ENCODE data around the gene ING1. TPM values are rescaled to one million over a fixed set of nuclear protein-coding genes. Genes with fewer than 3 reads are reported as not detected.

The ING1 gene
- total and polyA plus RNA-seq, 2 of the 4 experiments (the other 2 are of a cell fraction), result 9.1 to 13.5 TPM

- peaks cover 13% of the 10 kb centered on the region for H3K4me1 ChIP-seq (ENCODE audit: control insufficient read depth, insufficient read depth, low read length)
- DNase-seq, result no peak
- no peak overlapping the region for H2BK15ac ChIP-seq (ENCODE audit: low read depth, low read length)
- H4K8ac ChIP-seq (ENCODE audit: low read depth in 2 of 2, low read length in 2 of 2), result no peak overlapping the region
- no peak overlapping the region for H2BK20ac ChIP-seq (ENCODE audit: low read depth, low read length)
- no peak overlapping the region for H2AK5ac ChIP-seq (ENCODE audit: low read depth, low read length)
- TF ChIP-seq RFX5 (IDR thresholded peaks at IDR 0.05; ENCODE audit: low read depth, low read length) (no peak), CTCF (conservative IDR thresholded peaks at IDR 0.05; ENCODE audit: low read depth, low read length) (no peak), FOS (IDR thresholded peaks at IDR 0.05; ENCODE audit: low read depth, low read length) (no peak), CEBPB (IDR thresholded peaks at IDR 0.05; ENCODE audit: low read depth, low read length) (no peak), CHD1 (IDR thresholded peaks at IDR 0.05; ENCODE audit: low read depth, low read length) (no peak), USF2 (IDR thresholded peaks at IDR 0.05; ENCODE audit: low read depth, low read length) (no peak), POLR2A (IDR thresholded peaks at IDR 0.05; ENCODE audit: low read depth, low read length) (no peak), RAD21 (IDR thresholded peaks at IDR 0.05; ENCODE audit: low read length) (no peak)
- H2BK120ac ChIP-seq (ENCODE audit: low read depth, low read length), result no peak overlapping the region
- peaks cover 13% of the 10 kb centered on the region for H4K20me1 ChIP-seq (ENCODE audit: insufficient read depth, low read length)
- H4K91ac ChIP-seq (ENCODE audit: insufficient read depth, low read depth, low read length), result no peak overlapping the region
- H3K23ac ChIP-seq (ENCODE audit: low read depth, low read length), result no peak overlapping the region
- 100% methylated on average over 1 of the region's 15 CpGs; no CpG with 5 or more reads in 1 of the 2 experiments for WGBS, 2 experiments (ENCODE audit: extremely low coverage in 2 of 2, insufficient read length in 1 of 2)
- CTCF ChIA-PET, result no interaction called here
- peaks cover 10% of the 10 kb centered on the region for H3K9me1 ChIP-seq (ENCODE audit: insufficient read depth, low read length)
- no peak overlapping the region for H4K5ac ChIP-seq (ENCODE audit: low read depth, low read length)
- no peak overlapping the region for H3K18ac ChIP-seq (ENCODE audit: low read depth, low read length)
- no peak overlapping the region for H3K27ac ChIP-seq (ENCODE audit: insufficient read depth, low read length)
- H3K4ac ChIP-seq (ENCODE audit: low read depth, low read length), result no peak overlapping the region
- H3K14ac ChIP-seq (replicated peaks; ENCODE audit: low read depth, low read length), result no peak overlapping the region
- in situ Hi-C loops (cut with MboI; ENCODE audit: low sequenced_read_pairs) (no loop called here), dilution Hi-C loops (cut with HindIII; ENCODE audit: low sequenced_read_pairs, unreplicated experiment) (no loop called here), intact Hi-C loops (cut with micrococcal nuclease) (no loop called here)
- no peak overlapping the region for H3K4me3 ChIP-seq (ENCODE audit: insufficient read depth, low read depth, low read length)
- peaks cover 51 to 71% of the 10 kb centered on the region in 2 experiments for H3K79me1 ChIP-seq (ENCODE audit: low read depth in 1 of 2, low read length in 2 of 2)
- H2AFZ ChIP-seq (replicated peaks; ENCODE audit: low read length, poor library complexity), result no peak overlapping the region
- ATAC-seq (ENCODE audit: low read depth), result no peak
- H3K56ac ChIP-seq (ENCODE audit: extremely low read depth, insufficient read depth, low read length), result no peak overlapping the region
- POLR2A ChIA-PET (ENCODE audit: unreplicated experiment), result no interaction called here
- H3K9ac ChIP-seq (ENCODE audit: low read depth, low read length), result no peak overlapping the region
- H3K9me3 ChIP-seq (ENCODE audit: control insufficient read depth, insufficient read depth, low read length), result no peaks in the 10 kb centered on the region
- H3K4me2 ChIP-seq (ENCODE audit: low read depth, low read length), result no peak overlapping the region
- no peak overlapping the region for H2BK5ac ChIP-seq (ENCODE audit: low read depth, low read length, poor library complexity, severe bottlenecking)
- H3K27me3 ChIP-seq (ENCODE audit: control insufficient read depth, insufficient read depth, low read length), result no peaks in the 10 kb centered on the region
- H3K36me3 ChIP-seq (ENCODE audit: control insufficient read depth, insufficient read depth, low read length), result peaks cover 39% of the 10 kb centered on the region
- BruUV-seq (replicated peaks), result no TSS peak
- H2AK9ac ChIP-seq (replicated peaks; ENCODE audit: low read depth, low read length, poor library complexity), result no peak overlapping the region
Measured at GRCh38 chr13:110699148-110700145, 14.1 kb upstream of the ING1 start.

Measured in IMR-90 (cell line).